Activated CD4-positive, alpha-beta memory T cell treated with anti-CD3 and anti-CD28 coated beads, Interleukin-2, amount 10 ng/mL, durations not matched to agents 7 days and 5 days (primary cell): ENCODE measurements around the gene BLVRA. TPM values are rescaled to one million over a fixed set of nuclear protein-coding genes. Genes with fewer than 3 reads are reported as not detected.
"Not testable (repeated sequence)": the region's sequence is repeated elsewhere in the genome, so short reads cannot be mapped to it uniquely, and the experiment has no call there.

Source experiments
- CTCF ChIA-PET: fragments of 350-600 bp; sonication (Branson Sonifier 250); formaldehyde crosslinking; loops from one replicate; lab custom pipeline; 2021; ENCODE audit warnings: antibody characterized with exemption, inconsistent platforms; lab: Charles Lee
- POLR2A ChIA-PET: fragments of 350-600 bp; sonication (Branson Sonifier 250); formaldehyde crosslinking; loops from one replicate; lab custom pipeline; 2021; ENCODE audit warnings: antibody characterized with exemption; lab: Charles Lee
- DNase-seq: peaks from one replicate; pipeline ENCODE4 v3.0.0-alpha.2; 2020
- H3K27ac Mint-ChIP-seq: one replicate; pipeline ENCODE4 v1.8.0; 2021; ENCODE audit warnings: mild to moderate bottlenecking, mixed read lengths
- H3K27me3 Mint-ChIP-seq: one replicate; pipeline ENCODE4 v1.8.0; 2021; ENCODE audit warnings: mixed read lengths
- H3K36me3 Mint-ChIP-seq: one replicate; pipeline ENCODE4 v1.8.0; 2021; ENCODE audit warnings: low read depth, mixed read lengths
- H3K4me1 Mint-ChIP-seq: one replicate; pipeline ENCODE4 v1.8.0; 2021; ENCODE audit warnings: mixed read lengths
- H3K4me3 Mint-ChIP-seq: one replicate; pipeline ENCODE4 v1.8.0; 2021; ENCODE audit warnings: mild to moderate bottlenecking, mixed read lengths
- H3K9me3 Mint-ChIP-seq: one replicate; pipeline ENCODE4 v1.8.0; 2021; ENCODE audit warnings: mixed read lengths
- total RNA-seq, 2 experiments: library from RNA; stranded (reverse); gene quantifications; one replicate each; pipeline ENCODE4 v1.2.3, GENCODE V29; 2021

BLVRA gene
- total RNA-seq, 2 experiments from 2014 or later = 38.1 to 42.4 TPM

DNA sequence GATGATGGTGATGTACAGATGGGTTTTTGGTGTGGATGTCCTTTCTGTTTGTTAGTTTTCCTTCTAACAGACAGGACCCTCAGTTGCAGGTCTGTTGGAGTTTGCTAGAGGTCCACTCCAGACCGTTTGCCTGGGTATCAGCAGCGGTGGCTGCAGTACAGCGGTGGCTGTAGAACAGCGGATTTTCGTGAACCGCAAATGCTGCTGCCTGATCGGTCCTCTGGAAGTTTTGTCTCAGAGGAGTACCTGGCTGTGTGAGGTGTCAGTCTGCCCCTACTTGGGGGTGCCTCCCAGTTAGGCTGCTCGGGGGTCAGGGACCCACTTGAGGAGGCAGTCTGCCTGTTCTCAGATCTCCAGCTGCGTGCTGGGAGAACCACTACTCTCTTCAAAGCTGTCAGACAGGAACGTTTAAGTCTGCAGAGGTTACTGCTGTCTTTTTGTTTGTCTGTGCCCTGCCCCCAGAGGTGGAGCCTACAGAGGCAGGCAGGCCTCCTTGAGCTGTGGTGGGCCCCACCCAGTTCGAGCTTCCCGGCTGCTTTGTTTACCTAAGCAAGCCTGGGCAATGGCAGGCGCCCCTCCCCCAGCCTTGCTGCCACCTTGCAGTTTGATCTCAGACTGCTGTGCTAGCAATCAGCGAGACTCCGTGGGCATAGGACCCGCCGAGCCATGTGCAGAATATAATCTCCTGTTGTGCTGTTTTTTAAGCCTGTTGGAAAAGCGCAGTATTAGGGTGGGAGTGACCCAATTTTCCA is 20.0 kb downstream of the BLVRA start:
- H3K9me3 Mint-ChIP-seq, H3K27me3 Mint-ChIP-seq, POLR2A ChIA-PET, DNase-seq, H3K27ac Mint-ChIP-seq, H3K4me3 Mint-ChIP-seq, CTCF ChIA-PET: not testable (repeated sequence)
- Mint-ChIP-seq H3K36me3 (peaks cover 25% of the 10 kb centered on the region), H3K4me1 (peaks cover 13% of the 10 kb centered on the region)

DNA sequence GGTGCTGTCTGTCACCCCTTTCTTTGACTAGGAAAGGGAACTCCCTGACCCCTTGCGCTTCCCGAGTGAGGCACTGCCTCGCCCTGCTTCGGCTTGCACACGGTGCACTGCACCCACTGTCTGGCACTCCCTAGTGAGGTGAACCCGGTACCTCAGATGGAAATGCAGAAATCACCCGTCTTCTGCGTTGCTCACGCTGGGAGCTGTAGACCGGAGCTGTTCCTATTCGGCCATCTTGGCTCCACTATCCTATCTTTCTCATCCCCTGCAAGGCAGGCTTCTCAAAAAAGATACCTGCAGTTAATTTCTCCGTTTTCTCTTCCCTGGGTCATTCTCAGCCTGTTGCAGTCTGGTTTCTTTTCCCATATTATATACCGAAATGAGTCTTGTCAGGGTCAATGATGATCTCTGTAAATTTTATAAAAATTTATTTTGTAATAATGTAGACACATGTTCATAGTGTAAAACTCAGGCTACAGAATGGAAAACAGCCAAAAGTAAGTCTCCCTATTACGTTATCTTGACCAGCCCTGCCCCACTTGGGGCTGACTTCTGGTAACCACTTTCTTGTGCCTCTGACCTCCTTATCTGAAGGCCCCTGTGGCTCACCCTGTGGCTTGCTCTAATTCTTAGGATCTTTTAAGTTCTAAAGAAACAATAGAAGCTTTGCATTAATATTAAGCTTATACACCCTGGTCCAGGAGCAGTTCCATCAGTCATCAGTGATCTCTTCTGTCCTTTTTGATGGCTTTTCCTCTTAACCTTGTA is 20.7 kb downstream of the BLVRA start:
- no peaks in the 10 kb centered on the region for H3K27me3 Mint-ChIP-seq
- no peak for DNase-seq
- peaks cover 2% of the 10 kb centered on the region for H3K9me3 Mint-ChIP-seq
- no peak overlapping the region for H3K27ac Mint-ChIP-seq
- ChIA-PET CTCF (no interaction called here), POLR2A (no interaction called here)
- no peak overlapping the region for H3K4me3 Mint-ChIP-seq
- peaks cover 21% of the 10 kb centered on the region for H3K36me3 Mint-ChIP-seq
- peaks cover 16% of the 10 kb centered on the region for H3K4me1 Mint-ChIP-seq

DNA sequence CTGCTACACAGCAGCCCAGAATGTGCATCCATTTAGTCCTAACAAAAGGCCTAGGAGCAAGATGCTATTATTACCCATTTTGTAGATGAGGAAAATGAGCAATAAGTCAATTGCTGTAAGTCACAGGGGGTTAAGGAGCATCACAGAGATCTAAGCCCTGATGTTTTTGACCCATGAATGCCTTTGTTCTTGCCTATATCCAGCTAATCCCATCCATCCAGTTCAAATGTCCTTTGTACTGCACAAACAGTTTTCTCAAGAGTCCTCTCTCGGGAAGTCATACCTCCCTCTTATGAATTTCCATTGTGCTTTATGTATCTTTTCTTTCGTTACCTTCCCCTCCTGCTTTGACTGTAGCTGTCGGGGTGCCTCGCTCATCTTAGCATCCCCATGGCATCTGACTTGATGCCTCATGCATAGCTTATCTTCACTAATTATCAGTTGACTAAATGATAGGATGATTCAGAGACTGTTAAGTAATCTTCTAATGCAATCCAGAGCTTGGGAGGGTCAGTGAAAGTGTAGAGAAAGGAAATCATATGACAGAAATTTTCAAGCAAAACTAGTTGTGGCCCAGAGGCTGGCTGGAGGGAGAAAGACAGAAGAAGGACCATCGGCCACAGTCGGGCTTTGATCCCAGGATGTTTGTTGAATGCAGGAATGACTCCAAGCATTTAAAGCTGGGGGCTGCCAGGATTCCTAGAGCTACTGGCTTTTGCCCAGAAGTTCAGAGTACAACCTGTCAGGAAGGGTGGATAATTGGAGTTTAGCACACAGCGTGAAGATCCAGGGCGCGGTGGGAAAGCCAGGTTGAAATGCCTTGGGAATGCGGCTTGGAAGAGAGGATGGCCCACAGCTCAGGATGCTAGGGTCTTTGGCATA is 23.5 kb downstream of the BLVRA start:
- H3K4me3 Mint-ChIP-seq = no peak overlapping the region
- peaks cover 18% of the 10 kb centered on the region for H3K36me3 Mint-ChIP-seq
- POLR2A ChIA-PET = no interaction called here
- H3K4me1 Mint-ChIP-seq = peaks cover 22% of the 10 kb centered on the region
- H3K27ac Mint-ChIP-seq = no peak overlapping the region
- no peaks in the 10 kb centered on the region for H3K9me3 Mint-ChIP-seq
- H3K27me3 Mint-ChIP-seq = no peaks in the 10 kb centered on the region
- CTCF ChIA-PET = interaction anchor here (0.6 kb wide), 1 partner anchor 44 kb away, joined by 3 read pairs; no protein-coding TSS in a partner anchor
- no peak for DNase-seq

DNA sequence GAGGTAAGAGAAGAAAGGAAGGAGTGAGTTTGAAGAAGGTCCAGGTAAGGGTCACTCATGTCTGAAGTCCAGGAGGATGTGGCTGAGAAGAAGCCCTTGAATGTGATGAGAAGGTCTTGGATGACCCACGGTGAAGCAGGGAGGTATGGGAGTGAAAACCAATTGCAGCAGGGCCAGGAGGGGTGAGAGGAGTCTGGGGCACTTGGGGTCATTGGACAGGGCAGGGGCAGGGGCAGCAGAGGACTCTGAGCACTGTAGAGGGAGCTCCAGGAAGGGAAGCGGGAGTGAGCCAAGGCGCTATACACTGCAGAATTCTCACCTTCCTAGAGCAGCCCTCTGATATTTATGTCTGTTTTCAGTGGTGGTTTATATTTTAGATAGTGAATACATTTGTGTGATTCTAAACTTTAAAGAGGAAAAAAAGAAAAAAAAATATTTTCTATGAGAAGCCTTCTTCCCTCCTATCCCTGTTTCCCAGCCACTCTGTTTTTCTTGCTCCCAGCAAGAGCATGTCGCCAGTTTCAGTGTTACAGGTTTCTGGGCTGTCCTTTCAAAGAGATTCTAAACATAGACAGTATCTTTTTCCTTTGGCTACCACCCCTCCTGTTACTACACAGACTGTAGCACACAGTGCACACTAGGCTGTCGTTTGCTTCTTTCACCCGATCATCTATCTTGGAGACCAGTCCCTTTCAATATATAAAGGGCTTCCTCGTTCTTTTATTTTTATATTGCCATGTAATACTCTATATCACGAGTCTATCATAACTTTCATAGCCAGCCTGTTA is 24.5 kb downstream of the BLVRA start:
- ChIA-PET CTCF (interaction anchor here (0.6 kb wide), 1 partner anchor 43 kb away, joined by 3 read pairs; no protein-coding TSS in a partner anchor), POLR2A (no interaction called here)
- Mint-ChIP-seq H3K36me3 (peaks cover 15% of the 10 kb centered on the region), H3K4me1 (peaks cover 22% of the 10 kb centered on the region), H3K9me3 (no peaks in the 10 kb centered on the region), H3K27ac (no peak overlapping the region), H3K4me3 (no peak overlapping the region), H3K27me3 (no peaks in the 10 kb centered on the region)
- no peak for DNase-seq

DNA sequence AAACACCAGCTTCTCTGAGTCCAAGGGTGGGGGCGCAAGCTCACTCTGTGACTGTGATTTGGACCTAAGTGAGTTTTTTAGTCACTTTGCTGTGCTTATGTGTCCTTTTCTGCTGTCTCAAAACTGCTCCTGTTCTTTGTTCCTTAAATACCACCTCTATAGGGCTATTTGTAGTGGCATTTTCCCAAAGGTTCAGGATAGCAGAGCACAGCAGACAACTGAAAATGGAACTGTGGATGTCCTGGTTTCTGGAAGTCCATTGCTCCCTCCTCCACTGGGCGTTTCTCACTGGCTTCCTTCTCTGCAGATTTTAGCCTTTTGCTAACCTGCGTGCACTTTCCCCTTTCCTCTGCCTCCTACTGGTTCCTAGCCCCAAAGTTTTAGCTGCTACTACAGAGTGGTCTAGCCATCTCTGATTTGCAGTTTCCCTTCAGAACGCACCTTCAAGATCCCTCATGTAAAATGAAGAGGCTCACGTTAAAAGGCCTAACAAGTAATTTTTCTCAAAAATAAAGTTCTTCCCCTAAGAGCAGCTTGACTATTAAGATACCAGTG is 25.6 kb downstream of the BLVRA start:
- H3K27me3 Mint-ChIP-seq = no peaks in the 10 kb centered on the region
- POLR2A ChIA-PET = interaction anchor here (0.9 kb wide), 1 partner anchor 25 kb away, joined by 3 read pairs; no protein-coding TSS in a partner anchor
- H3K4me1 Mint-ChIP-seq = peaks cover 17% of the 10 kb centered on the region
- no peak for DNase-seq
- CTCF ChIA-PET = interaction anchor here (1.1 to 1.9 kb wide), 4 partner anchors 10 to 202 kb away, joined by 3 to 6 read pairs (median 4); partner anchors contain the start of gene STK17A
- H3K4me3 Mint-ChIP-seq = no peak overlapping the region
- no peaks in the 10 kb centered on the region for H3K9me3 Mint-ChIP-seq
- H3K27ac Mint-ChIP-seq = no peak overlapping the region
- peaks cover 17% of the 10 kb centered on the region for H3K36me3 Mint-ChIP-seq

DNA sequence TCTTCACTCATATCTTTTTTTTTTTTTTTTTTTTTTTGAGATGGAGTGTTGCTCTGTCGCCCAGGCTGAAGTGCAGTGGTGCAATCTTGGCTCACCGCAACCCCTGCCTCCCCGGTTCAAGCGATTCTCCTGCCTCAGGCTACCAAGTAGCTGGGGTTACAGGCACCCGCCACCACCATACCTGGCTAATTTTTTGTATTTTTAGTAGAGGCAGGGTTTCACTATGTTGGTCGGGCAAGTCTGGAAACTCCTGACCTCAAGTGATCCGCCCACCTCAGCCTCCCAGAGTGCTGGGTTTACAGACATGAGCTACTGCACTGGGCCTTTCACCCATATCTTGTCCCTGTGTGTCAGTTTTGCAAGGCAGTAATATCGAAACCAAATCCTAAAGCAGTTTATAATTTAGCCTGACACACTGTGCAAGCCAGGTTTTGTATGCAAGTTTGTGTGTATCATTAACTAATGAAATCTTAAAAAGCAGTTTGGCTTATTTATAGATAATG is 26.2 kb downstream of the BLVRA start:
- POLR2A ChIA-PET = interaction anchor here (0.9 kb wide), 1 partner anchor 25 kb away, joined by 3 read pairs; no protein-coding TSS in a partner anchor
- peak; percentile 40 for DNase-seq
- H3K9me3 Mint-ChIP-seq, H3K27me3 Mint-ChIP-seq, H3K27ac Mint-ChIP-seq: not testable (repeated sequence)
- Mint-ChIP-seq H3K36me3 (peaks cover 16% of the 10 kb centered on the region), H3K4me1 (peaks cover 16% of the 10 kb centered on the region), H3K4me3 (peak overlapping the region; percentile 5)
- CTCF ChIA-PET = interaction anchor here (1.1 to 1.9 kb wide), 4 partner anchors 10 to 202 kb away, joined by 3 to 6 read pairs (median 4); partner anchors contain the start of gene STK17A

DNA sequence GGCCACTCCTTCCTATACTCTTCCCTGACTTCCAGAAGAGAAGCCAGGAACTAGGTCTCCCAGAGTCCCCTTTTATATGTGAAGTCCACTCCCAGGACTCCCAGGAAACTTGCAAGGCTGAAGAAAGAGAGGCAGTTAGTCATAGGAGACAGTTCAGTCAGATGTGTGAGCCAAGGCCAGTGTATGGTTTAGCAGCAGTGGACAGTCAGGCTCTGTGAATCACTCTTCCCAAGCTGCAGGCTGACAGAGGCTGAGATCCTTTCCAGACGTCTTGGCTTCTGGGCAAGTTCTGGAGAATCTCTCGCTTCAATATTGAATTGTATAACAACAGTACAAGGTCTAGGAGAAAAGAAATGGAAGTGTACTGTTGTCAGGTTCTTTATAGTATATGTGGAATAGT is 26.9 kb downstream of the BLVRA start:
- DNase-seq = no peak
- Mint-ChIP-seq H3K36me3 (peaks cover 14% of the 10 kb centered on the region), H3K9me3 (no peaks in the 10 kb centered on the region), H3K4me3 (no peak overlapping the region), H3K4me1 (peaks cover 14% of the 10 kb centered on the region), H3K27ac (no peak overlapping the region), H3K27me3 (no peaks in the 10 kb centered on the region)
- ChIA-PET POLR2A (interaction anchor here (0.6 kb wide), 1 partner anchor 61 kb away, joined by 3 read pairs; no protein-coding TSS in a partner anchor), CTCF (interaction anchor here (1.5 to 1.9 kb wide), 3 partner anchors 9 to 203 kb away, joined by 4 to 6 read pairs (median 5); partner anchors contain the start of gene STK17A)

DNA sequence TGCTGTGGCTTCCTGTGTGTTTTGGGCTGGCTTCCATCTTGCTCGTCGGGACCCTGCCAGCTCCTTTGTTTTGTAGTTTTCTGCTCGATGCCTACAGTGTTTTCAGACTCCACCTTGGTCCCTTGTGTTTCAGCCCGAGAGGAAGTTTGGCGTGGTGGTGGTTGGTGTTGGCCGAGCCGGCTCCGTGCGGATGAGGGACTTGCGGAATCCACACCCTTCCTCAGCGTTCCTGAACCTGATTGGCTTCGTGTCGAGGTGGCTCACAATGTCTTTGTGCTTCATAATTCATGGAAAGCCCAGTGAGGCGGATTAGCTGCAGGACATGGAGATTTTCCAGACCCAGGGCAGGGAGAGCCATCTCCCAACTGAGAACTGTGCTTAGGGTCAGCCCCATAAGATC is 29.3 kb downstream of the BLVRA start:
- Mint-ChIP-seq H3K4me1 (peaks cover 9% of the 10 kb centered on the region), H3K4me3 (no peak overlapping the region), H3K36me3 (peaks cover 26% of the 10 kb centered on the region), H3K9me3 (no peaks in the 10 kb centered on the region), H3K27ac (no peak overlapping the region), H3K27me3 (no peaks in the 10 kb centered on the region)
- ChIA-PET POLR2A (interaction anchor here (1.2 kb wide), 1 partner anchor 205 kb away, joined by 3 read pairs; the partner anchor contains the start of gene STK17A), CTCF (no interaction called here)
- DNase-seq = no peak

DNA sequence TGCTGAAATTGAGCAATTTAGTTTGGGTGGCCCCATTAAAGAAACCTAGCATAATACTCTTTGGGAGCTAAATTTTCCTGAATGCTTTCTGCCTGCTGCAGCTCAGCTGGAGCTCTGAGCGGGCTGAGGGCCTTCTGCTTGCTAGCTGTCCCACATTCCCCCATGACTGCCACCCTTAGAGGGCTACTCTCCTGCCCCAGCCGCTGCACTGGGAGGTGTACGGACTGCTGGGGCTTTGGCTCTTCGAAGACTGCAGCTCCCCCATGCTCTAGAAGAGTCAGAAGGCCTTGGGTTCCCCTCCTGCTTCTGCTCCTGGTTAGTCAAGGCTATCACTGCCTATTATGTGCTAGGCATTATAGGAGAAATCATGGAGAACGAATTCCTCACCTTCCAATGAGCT is 31.5 kb downstream of the BLVRA start:
- Mint-ChIP-seq H3K27me3 (no peaks in the 10 kb centered on the region), H3K36me3 (peaks cover 31% of the 10 kb centered on the region), H3K4me1 (peaks cover 5% of the 10 kb centered on the region), H3K4me3 (no peak overlapping the region), H3K9me3 (no peaks in the 10 kb centered on the region), H3K27ac (no peak overlapping the region)
- ChIA-PET POLR2A (no interaction called here), CTCF (interaction anchor here (0.8 kb wide), 1 partner anchor 13 kb away, joined by 3 read pairs; no protein-coding TSS in a partner anchor)
- DNase-seq = no peak

DNA sequence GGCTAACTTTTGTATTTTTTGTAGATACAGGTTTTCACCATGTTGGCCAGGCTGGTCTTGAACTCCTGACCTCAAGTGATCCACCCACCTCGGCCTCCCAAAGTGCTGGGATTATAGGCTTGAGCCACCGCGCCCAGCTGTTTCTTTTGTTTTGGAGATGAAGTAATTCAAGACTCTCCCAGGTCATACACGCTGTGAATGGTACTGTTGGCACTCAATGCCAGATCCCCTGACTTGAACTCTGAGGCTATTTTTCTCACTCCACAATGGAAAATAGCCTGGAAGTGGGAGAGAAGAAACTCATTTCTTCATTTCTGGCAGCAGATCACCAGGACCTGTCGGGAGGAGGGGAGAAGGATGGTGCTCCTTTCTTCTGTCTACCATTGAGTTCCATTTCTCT is 32.4 kb downstream of the BLVRA start:
- no peak for DNase-seq
- Mint-ChIP-seq H3K4me3 (no peak overlapping the region), H3K36me3 (peaks cover 34% of the 10 kb centered on the region), H3K27me3 (no peaks in the 10 kb centered on the region), H3K27ac (no peak overlapping the region), H3K4me1 (peaks cover 5% of the 10 kb centered on the region), H3K9me3 (no peaks in the 10 kb centered on the region)
- POLR2A ChIA-PET = no interaction called here
- CTCF ChIA-PET = interaction anchor here (0.8 kb wide), 1 partner anchor 12 kb away, joined by 3 read pairs; no protein-coding TSS in a partner anchor

DNA sequence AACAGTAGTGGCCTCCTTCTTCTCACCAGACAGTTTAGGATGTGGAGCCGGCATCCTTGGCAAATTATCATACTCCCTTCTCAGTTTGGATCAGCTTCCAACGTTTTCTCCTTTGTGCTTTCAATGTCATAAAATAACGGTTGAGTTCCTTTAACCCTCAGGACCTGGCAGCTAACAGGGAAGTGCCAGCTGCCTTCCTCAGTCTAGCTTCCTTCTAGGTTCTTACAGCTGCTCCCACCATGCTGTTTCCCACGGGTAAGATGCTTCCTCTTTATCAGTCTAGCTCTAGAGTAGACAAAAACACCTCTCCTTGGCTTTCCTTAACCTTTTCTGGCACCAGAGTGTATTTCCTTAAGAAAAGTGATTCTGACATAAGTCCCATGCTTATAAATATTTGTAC is 33.2 kb downstream of the BLVRA start:
- no peak overlapping the region for H3K27ac Mint-ChIP-seq
- peaks cover 34% of the 10 kb centered on the region for H3K36me3 Mint-ChIP-seq
- DNase-seq = no peak
- H3K4me3 Mint-ChIP-seq = no peak overlapping the region
- H3K27me3 Mint-ChIP-seq = no peaks in the 10 kb centered on the region
- H3K9me3 Mint-ChIP-seq = no peaks in the 10 kb centered on the region
- peaks cover 5% of the 10 kb centered on the region for H3K4me1 Mint-ChIP-seq
- CTCF ChIA-PET = no interaction called here
- POLR2A ChIA-PET = no interaction called here
